Measurements from ENCODE around the gene ERICH3.

The ERICH3 gene

DNA sequence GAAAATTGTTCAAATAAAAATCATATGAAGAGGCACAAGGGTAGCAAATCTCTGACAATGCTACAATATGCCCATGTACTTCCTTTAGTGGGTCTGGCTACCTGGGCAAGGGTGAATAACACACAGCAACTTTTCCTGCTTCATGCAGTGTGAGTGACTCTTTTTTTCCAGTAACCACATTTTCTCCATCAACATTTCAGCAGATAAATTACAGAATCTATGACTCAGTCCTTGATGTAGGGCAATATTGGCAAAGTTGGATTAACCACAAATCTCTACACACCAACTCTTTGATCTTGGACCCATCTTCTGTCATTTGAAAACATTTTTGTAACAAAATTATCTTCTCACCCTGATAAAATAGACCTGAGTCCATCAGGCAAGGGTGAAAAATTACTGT lies 31.7 kb downstream of the ERICH3 start:
- Mint-ChIP-seq H3K36me3 (no peaks in the 10 kb centered on the region), H3K9me3 (peaks cover 0 to 2% of the 10 kb centered on the region in 2 donors), H3K27me3 (no peaks in the 10 kb centered on the region), H3K4me3 (no peak overlapping the region), H3K27ac (no peak overlapping the region), H3K4me1 (no peaks in the 10 kb centered on the region)
- no peak for ATAC-seq (replicated peaks)
- DNase-seq, result no peak

DNA sequence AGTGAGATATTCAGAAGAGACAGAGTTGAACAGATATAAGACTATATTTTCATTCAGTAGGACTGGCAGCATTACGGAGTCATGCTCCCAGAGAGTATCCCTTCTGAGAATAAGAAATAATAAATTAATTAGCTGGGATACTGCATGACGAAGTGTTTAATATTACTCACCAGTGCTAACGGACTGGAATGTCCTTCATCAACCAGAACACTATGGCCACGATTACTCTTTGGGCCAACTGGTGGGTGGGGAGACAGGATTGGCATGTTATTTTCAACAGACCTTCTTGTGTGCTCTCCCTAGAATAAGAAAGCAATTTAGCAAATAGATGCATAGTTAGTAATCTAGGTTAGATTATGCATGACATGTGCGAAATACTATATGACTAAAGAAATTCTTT lies 32.4 kb downstream of the ERICH3 start:
- Mint-ChIP-seq H3K9me3 (peaks cover 0 to 2% of the 10 kb centered on the region in 2 donors), H3K4me1 (no peaks in the 10 kb centered on the region), H3K4me3 (no peak overlapping the region), H3K27me3 (no peaks in the 10 kb centered on the region), H3K27ac (no peak overlapping the region), H3K36me3 (no peaks in the 10 kb centered on the region)
- ATAC-seq (replicated peaks) (no peak), DNase-seq (no peak)

DNA sequence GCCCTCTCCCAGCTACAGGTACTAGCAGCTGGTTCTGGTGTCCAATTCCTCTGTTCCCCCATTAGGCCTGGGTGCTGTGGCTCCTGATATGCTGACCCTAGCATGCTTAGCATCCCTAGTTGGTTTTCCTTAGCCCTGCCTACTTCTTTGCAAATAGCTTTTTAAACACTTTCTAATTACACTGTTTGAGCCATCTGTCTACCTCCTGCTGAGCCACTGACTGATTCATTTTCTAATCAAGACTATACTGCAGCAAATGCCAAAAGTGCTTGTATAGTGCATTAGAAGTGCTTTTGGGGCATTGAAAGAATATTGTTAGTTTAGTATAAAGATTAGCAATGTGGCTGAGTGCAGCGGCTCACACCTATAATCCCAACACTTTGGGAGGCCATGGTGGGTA lies 36.3 kb downstream of the ERICH3 start:
- no peaks in the 10 kb centered on the region for H3K4me1 Mint-ChIP-seq
- no peak overlapping the region for H3K27ac Mint-ChIP-seq
- ATAC-seq (replicated peaks) (no peak), DNase-seq (no peak)
- H3K4me3 Mint-ChIP-seq, result no peak overlapping the region
- peaks cover 0 to 2% of the 10 kb centered on the region in 2 donors for H3K9me3 Mint-ChIP-seq
- no peaks in the 10 kb centered on the region for H3K27me3 Mint-ChIP-seq
- H3K36me3 Mint-ChIP-seq, result no peaks in the 10 kb centered on the region

DNA sequence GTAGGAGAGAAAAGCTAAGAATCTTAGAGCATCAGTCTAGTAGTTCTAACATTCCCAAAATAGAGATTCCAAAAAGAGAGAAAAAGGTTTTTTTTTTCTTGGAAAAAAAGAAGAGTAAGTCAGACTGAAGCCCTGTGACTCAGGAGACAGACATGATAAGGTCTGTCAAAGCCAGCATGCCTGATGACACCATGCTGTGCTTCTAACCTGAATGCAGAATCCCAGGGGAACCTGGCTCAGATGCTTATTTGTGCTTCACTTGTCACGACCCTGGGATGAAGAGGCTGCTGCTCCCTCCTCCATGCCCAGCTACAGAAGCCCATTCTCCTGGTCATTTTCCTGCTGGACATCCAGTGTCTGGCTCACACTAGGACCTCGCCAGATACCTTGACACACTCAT lies 44.3 kb downstream of the ERICH3 start:
- Mint-ChIP-seq H3K4me3 (no peak overlapping the region), H3K9me3 (no peaks in the 10 kb centered on the region), H3K4me1 (no peaks in the 10 kb centered on the region), H3K27me3 (peaks cover 0 to 3% of the 10 kb centered on the region in 2 donors), H3K36me3 (no peaks in the 10 kb centered on the region), H3K27ac (no peak overlapping the region)
- DNase-seq, result no peak
- no peak for ATAC-seq (replicated peaks)

DNA sequence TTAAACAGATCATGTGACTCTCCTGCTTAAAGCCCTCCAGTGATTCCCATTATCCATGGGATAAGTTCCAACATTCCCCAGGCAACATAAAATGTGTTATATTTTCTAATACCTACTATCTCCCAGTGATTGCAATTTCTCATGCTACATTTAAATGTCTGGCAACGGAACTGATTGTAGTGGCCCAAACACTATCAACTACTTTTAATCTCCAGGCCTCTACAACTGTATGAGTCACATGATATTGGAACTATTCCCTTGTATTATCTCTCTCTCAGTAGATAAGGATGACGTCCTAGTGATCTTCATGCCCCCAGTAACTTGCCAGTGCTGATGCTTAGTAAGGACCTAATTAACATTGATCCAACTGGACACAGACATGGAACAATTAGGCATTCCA lies 49.9 kb downstream of the ERICH3 start:
- no peak for DNase-seq
- no peaks in the 10 kb centered on the region for H3K36me3 Mint-ChIP-seq
- no peak overlapping the region for H3K4me3 Mint-ChIP-seq
- ATAC-seq (replicated peaks), result no peak
- no peak overlapping the region for H3K27ac Mint-ChIP-seq
- H3K4me1 Mint-ChIP-seq, result no peaks in the 10 kb centered on the region
- no peaks in the 10 kb centered on the region for H3K9me3 Mint-ChIP-seq
- H3K27me3 Mint-ChIP-seq, result peaks cover 0 to 3% of the 10 kb centered on the region in 2 donors

DNA sequence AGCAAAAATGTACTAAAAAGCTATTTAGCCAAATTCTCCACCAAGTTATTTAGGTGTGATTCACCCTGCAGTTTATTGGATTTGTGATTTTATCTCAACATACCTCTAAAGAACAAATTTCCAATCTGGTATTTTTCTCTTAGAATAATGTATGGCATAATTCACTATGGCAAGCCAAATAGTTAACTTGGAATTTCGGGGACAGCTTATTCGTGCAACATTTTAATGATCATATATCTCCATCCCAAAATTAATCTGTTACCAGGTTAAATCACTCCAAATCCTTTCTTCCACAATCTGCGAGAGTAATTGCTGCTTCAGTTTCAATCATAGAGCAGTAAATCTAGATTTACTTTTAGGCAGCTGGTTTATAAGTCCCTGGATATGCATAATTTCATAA lies 53.4 kb downstream of the ERICH3 start:
- H3K27me3 Mint-ChIP-seq, result no peaks in the 10 kb centered on the region
- DNase-seq (no peak), ATAC-seq (replicated peaks) (no peak)
- H3K36me3 Mint-ChIP-seq, result no peaks in the 10 kb centered on the region
- H3K27ac Mint-ChIP-seq, result no peak overlapping the region
- H3K4me3 Mint-ChIP-seq, result no peak overlapping the region
- H3K9me3 Mint-ChIP-seq, result no peaks in the 10 kb centered on the region
- H3K4me1 Mint-ChIP-seq, result no peaks in the 10 kb centered on the region

DNA sequence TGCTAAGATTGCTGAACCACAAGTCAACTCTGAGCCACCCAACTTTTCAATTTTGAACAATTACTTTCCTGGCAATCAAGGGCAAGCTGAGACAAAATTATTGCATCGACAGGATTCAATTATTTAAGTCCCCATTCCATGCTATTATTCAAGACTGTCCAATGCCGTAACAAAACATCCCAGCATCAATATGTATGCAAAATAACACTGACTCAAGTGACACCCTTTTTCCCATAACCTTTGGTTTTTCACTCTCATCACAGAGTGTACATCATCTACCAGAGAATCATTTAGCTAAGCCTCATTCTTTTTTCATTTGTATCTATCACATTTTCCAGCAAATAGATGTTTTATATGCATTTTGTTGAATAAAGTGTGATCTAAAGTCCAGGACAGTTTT lies 54.6 kb downstream of the ERICH3 start:
- Mint-ChIP-seq H3K27me3 (no peaks in the 10 kb centered on the region), H3K4me1 (no peaks in the 10 kb centered on the region), H3K9me3 (no peaks in the 10 kb centered on the region), H3K4me3 (no peak overlapping the region), H3K27ac (no peak overlapping the region), H3K36me3 (no peaks in the 10 kb centered on the region)
- DNase-seq (no peak), ATAC-seq (replicated peaks) (no peak)

DNA sequence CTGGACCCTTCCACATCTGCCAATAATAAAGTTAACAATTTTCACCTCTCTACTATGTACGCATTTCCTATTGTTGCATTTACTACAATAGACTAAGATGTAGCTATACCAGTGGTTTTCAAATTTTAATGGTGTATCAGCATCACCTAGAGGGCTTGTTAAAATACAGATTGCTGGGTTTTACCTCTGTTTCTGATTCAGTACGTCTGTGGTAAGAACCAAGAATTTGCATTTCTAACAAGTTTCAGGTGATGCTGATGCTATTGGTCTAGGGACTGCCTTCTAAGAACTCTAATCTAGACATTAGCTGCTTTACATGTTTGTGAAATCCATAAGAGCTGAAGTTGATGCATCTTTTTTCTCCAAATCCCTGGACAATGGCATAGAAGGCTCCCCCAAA lies 59.7 kb downstream of the ERICH3 start:
- no peaks in the 10 kb centered on the region for H3K9me3 Mint-ChIP-seq
- no peak overlapping the region for H3K27ac Mint-ChIP-seq
- no peaks in the 10 kb centered on the region for H3K27me3 Mint-ChIP-seq
- H3K4me3 Mint-ChIP-seq, result no peak overlapping the region
- ATAC-seq (replicated peaks), result no peak
- no peaks in the 10 kb centered on the region for H3K4me1 Mint-ChIP-seq
- no peaks in the 10 kb centered on the region for H3K36me3 Mint-ChIP-seq
- DNase-seq, result no peak

DNA sequence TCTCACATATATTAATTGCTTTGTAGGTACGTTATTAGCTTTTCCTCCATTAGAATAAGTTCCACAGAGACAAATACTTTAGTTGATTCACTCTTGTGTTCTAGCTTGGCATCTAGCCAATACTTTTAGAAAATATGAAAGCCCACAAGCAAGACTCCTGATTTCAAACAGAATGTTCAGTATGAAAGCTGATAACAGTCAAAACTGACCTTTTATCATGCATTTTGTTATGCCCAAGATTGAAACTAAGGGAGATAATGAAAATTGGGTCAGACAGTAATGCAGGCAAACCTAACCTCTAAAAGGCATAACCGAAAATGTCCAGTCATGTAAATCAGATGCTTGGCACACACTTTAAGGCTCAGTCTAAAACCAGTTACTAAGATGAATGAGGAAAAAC lies 61.7 kb downstream of the ERICH3 start:
- Mint-ChIP-seq H3K36me3 (no peaks in the 10 kb centered on the region), H3K9me3 (no peaks in the 10 kb centered on the region), H3K27ac (no peak overlapping the region), H3K4me1 (no peaks in the 10 kb centered on the region), H3K27me3 (no peaks in the 10 kb centered on the region), H3K4me3 (no peak overlapping the region)
- ATAC-seq (replicated peaks) (no peak), DNase-seq (no peak)

DNA sequence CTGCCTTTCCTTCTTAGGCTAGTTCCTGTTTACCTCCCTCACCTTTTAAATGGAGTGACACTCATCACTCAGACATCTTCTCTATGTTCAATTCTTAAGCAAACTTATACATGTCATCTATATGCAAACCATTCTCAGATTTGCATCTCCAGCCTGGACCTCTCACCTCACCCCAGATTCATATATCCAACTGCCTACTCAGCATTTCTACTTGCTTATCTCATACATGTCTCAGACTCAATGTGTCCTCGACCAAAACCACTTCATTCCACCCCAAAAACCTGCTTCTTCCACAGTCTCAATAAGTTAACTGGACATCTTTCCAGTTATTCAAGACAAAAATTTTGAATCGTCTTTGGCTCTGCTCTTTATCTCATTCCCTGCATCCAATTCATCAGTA lies 62.6 kb downstream of the ERICH3 start:
- Mint-ChIP-seq H3K9me3 (no peaks in the 10 kb centered on the region), H3K4me3 (no peak overlapping the region), H3K27ac (no peak overlapping the region), H3K27me3 (no peaks in the 10 kb centered on the region), H3K4me1 (no peaks in the 10 kb centered on the region), H3K36me3 (no peaks in the 10 kb centered on the region)
- DNase-seq, result no peak
- ATAC-seq (replicated peaks), result no peak

DNA sequence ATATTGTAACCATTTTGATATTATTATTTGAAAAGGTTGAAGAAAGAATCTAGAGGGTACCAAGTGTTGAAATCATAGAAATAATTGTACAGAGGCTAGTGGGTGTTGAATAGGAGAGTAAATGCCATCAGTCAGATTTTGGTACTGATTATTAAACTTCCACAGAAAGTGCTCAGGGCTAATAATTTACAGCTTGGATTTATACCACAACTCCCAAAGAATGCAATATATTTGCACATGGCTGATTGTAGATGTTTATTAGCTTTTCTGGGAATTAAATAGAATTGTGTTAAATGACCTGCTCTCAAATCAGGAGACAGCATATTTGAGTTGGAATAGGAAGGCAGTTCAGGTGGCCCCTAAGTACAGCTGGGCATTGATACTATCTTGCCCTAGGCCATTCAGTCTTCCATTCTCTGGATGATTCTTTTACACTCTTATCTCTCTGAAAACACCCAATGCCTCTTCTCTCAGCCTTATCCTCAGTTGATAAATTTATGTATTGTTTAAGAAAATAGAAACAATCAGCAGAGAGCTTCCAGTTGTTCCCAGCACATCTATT lies 63.7 kb downstream of the ERICH3 start:
- Mint-ChIP-seq H3K9me3 (peaks cover 3% of the 10 kb centered on the region in 2 donors), H3K4me3 (no peak overlapping the region), H3K36me3 (no peaks in the 10 kb centered on the region), H3K4me1 (no peaks in the 10 kb centered on the region), H3K27me3 (no peaks in the 10 kb centered on the region), H3K27ac (no peak overlapping the region)
- no peak for ATAC-seq (replicated peaks)
- no peak for DNase-seq

DNA sequence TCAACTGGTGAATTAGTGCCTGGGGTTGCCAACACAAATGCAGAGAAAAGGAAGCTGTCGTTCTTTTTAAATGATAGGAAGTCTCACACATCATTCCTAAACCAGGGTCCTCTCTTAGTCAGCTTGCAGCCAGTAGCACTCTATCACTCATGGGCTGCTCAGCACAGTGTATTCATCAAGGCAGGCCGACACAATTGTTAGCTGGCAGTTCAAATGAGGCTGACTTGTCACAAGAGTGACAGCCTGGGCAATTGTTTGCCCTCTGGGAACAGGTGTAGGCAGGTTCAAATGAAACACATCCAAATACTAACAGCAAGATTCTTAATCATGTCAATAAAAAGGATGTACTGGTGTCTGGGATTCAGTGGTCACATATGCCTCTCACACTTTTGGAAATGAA lies 76.9 kb downstream of the ERICH3 start:
- no peaks in the 10 kb centered on the region for H3K27me3 Mint-ChIP-seq
- H3K4me3 Mint-ChIP-seq, result no peak overlapping the region
- H3K36me3 Mint-ChIP-seq, result no peaks in the 10 kb centered on the region
- ATAC-seq (replicated peaks), result no peak
- no peak for DNase-seq
- peak overlapping the region; percentile 80 for H3K27ac Mint-ChIP-seq
- no peaks in the 10 kb centered on the region for H3K9me3 Mint-ChIP-seq
- H3K4me1 Mint-ChIP-seq, result no peaks in the 10 kb centered on the region

DNA sequence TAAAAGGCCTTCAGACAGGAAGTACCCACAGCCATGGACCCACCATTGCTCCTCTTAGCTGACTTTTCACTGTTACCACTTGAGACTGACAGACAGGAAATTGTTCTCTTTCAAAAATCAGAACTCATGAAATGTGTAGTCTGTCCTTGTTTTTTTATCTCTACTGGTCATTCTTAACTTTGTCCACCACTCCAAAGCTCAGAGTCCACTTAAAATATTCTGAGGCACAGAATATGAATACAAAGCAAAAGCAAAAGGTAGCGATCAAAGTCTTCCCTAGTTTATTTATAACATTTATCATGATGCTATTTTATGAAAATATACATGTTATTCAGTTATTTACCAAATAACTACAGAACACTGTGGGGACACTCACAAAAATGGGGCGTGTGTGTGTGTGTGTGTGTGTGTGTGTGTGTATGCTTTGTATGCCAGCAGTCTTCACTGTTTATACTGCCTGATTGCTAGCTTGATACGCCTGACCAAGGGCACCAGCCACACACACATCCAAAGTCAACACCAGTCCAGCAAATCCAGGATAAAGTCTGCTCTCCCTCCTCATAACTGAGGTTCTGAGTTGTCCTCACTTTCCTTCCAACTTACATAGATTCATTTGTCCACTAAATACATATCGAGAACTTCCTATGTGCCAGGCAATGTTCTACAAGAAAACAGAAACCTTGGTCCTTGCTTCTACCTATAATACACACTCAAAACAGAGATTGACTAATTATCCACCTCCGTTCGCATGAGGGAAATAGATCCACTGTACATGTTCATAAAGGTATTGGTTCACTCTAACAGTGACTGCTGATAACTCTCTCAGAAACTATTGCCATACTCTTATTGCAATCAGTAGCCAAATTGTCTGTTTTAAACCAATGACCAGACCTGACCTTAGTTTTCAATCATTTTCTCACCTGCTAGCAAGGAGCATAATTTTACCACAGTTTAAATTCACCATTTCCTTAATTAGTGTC lies 79.4 kb downstream of the ERICH3 start:
- no peak for ATAC-seq (replicated peaks)
- Mint-ChIP-seq H3K27me3 (no peaks in the 10 kb centered on the region), H3K9me3 (no peaks in the 10 kb centered on the region), H3K4me1 (no peaks in the 10 kb centered on the region), H3K4me3 (no peak overlapping the region), H3K27ac (no peak overlapping the region), H3K36me3 (no peaks in the 10 kb centered on the region)
- DNase-seq, result no peak

DNA sequence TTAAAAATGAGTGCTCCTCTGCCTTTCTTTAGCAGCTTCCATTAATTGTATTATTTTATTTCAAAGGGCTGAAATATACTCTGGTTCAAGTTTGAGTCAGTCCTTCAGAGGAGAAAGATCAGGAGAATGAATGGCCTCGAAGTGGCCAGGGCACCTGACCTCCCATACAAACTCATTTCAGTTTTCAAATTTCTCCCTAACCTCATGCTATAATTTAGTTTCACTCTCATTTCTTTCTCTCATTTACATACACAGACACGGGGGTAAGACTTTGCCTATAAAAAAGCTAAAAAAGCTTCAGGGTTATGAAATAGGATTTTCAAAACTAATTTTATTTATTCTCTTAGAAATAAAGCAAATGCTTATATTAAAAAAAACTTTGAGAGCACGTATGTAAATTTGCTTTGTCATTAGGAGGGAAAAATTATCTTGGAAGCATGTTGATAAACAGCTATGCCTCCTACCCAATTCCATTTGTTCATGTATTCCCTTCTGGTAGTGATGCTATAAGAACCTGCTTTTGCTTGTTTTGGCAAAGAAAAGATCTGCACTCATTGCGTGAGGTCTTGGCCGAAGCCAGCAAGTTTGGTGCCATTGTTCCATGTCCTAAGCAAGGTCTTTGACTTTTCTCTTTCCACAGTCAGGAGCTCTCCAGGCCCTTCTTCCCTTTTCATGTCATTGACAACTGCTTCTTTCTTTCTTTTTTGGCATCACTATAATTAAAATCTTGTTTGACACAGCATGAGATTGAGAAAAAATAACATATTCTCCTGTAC lies 80.8 kb downstream of the ERICH3 start:
- ATAC-seq (replicated peaks) (no peak), DNase-seq (no peak)
- Mint-ChIP-seq H3K9me3 (no peaks in the 10 kb centered on the region), H3K4me1 (no peaks in the 10 kb centered on the region), H3K36me3 (no peaks in the 10 kb centered on the region), H3K27me3 (no peaks in the 10 kb centered on the region), H3K27ac (no peak overlapping the region), H3K4me3 (no peak overlapping the region)

DNA sequence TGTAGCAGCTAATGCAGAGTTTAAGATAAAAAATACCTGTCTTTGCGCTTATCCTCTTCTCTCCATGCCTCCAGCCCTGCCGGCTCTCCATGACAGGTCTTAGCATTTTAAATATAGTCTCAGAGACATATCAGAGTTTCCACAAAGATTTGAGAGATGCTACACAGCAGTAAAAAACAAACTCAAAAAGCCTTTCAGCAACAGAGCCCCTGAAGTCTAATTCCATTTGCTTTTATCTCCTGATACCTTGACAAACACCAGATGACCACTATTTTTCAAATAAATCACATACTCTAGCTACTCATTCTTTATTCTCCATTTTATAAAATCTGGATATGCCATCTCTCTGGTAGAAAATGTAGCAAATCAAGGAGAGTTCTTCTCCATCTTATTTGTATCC lies 81.6 kb downstream of the ERICH3 start:
- Mint-ChIP-seq H3K4me1 (no peaks in the 10 kb centered on the region), H3K9me3 (no peaks in the 10 kb centered on the region), H3K36me3 (no peaks in the 10 kb centered on the region), H3K27me3 (no peaks in the 10 kb centered on the region), H3K4me3 (no peak overlapping the region), H3K27ac (no peak overlapping the region)
- ATAC-seq (replicated peaks), result no peak
- no peak for DNase-seq
